Skeletal muscle cell (primary cell): ENCODE results near the gene AOC2.
"Not testable (repeated sequence)": the region's sequence is repeated elsewhere in the genome, so short reads cannot be mapped to it uniquely, and the experiment has no call there.

Source experiments
- DNase-seq: peaks from one replicate; pipeline ENCODE4 v3.0.0-alpha.2; 2010; ENCODE audit warnings: low read depth
- H3K4me3 ChIP-seq: 2 replicates; pipeline ENCODE4 v1.5.1; 2011; ENCODE audit warnings: low read depth, mild to moderate bottlenecking, control low read depth, low read length, moderate library complexity

AOC2 gene

GRCh38 chr17:42851371-42852240 lies 7.2 kb downstream of the AOC2 start:
- not testable (repeated sequence) for H3K4me3 ChIP-seq, DNase-seq

- DNase-seq = no peak
- no peak overlapping the region for H3K4me3 ChIP-seq
Measured at GRCh38 chr17:42852351-42852750, 8.0 kb downstream of the AOC2 start.

GRCh38 chr17:42853004-42853403 lies 8.6 kb downstream of the AOC2 start:
- H3K4me3 ChIP-seq = no peak overlapping the region
- DNase-seq = no peak

GRCh38 chr17:42853597-42853967 lies 9.2 kb downstream of the AOC2 start:
- DNase-seq = no peak
- H3K4me3 ChIP-seq = no peak overlapping the region

- no peak overlapping the region for H3K4me3 ChIP-seq
- DNase-seq = no peak
Measured at GRCh38 chr17:42853968-42854790, 9.8 kb downstream of the AOC2 start.

GRCh38 chr17:42855048-42855596 lies 10.7 kb downstream of the AOC2 start:
- DNase-seq = no peak

GRCh38 chr17:42856093-42856492 lies 11.7 kb downstream of the AOC2 start:
- H3K4me3 ChIP-seq, DNase-seq: not testable (repeated sequence)

More at GRCh38 chr17:42855048-42855596, 10.7 kb downstream of the AOC2 start:
- H3K4me3 ChIP-seq = no peak overlapping the region

- not testable (repeated sequence) for DNase-seq, H3K4me3 ChIP-seq
Measured at GRCh38 chr17:42856516-42856915, 12.1 kb downstream of the AOC2 start.

GRCh38 chr17:42857389-42857788 lies 13.0 kb downstream of the AOC2 start:
- no peak for DNase-seq
- no peak overlapping the region for H3K4me3 ChIP-seq

GRCh38 chr17:42865638-42866094 lies 21.3 kb downstream of the AOC2 start:
- DNase-seq = no peak
- no peak overlapping the region for H3K4me3 ChIP-seq

- no peak for DNase-seq
- no peak overlapping the region for H3K4me3 ChIP-seq
Measured at GRCh38 chr17:42866216-42866615, 21.8 kb downstream of the AOC2 start.

GRCh38 chr17:42866631-42867575 lies 22.5 kb downstream of the AOC2 start:
- DNase-seq = no peak
- H3K4me3 ChIP-seq = no peak overlapping the region

- not testable (repeated sequence) for DNase-seq, H3K4me3 ChIP-seq
Measured at GRCh38 chr17:42867694-42868261, 23.4 kb downstream of the AOC2 start.

- no peak overlapping the region for H3K4me3 ChIP-seq
- DNase-seq = no peak
Measured at GRCh38 chr17:42868338-42868737, 24.0 kb downstream of the AOC2 start.

GRCh38 chr17:42871647-42872046 lies 27.3 kb downstream of the AOC2 start:
- H3K4me3 ChIP-seq = no peak overlapping the region
- DNase-seq = no peak

GRCh38 chr17:42872251-42872965 lies 28.0 kb downstream of the AOC2 start:
- DNase-seq = no peak
- H3K4me3 ChIP-seq = no peak overlapping the region

- DNase-seq = no peak
- no peak overlapping the region for H3K4me3 ChIP-seq
Measured at GRCh38 chr17:42873315-42873714, 28.9 kb downstream of the AOC2 start.
